GM21737 (cell line): Measurements from ENCODE around the gene APCDD1.

Source experiments
- ATAC-seq: cut with Tn5 transposase; IDR thresholded peaks from one replicate; pipeline ENCODE4 v1.9.1; 2021; ENCODE audit warnings: mild to moderate bottlenecking, moderate library complexity; ENCODE audit not compliant: unreplicated experiment

The APCDD1 gene

DNA sequence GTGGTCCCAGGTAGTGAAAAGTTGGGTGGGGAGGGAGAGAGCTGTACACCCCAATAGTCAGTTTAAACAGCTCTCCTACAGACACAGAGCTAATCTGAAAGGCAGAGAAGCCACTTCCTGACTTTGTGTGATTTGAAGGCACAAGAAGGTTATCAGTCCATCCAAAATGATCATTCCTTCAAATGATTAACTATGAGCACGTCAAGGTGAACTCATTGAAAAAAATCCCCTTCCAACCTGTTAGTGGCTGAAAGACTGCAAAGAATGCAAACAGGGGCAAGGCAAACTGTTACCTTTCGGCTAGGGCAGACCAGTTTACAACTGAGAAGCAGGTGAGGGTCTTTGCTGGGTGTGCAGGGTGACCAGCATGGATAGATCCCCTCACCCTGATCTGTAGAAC, 22.8 kb upstream of the APCDD1 start:
- ATAC-seq = no peak

- no peak for ATAC-seq
Observed at GRCh38 chr18:10432781-10433180, 21.7 kb upstream of the APCDD1 start.

GRCh38 chr18:10436160-10436559, 18.3 kb upstream of the APCDD1 start:
- ATAC-seq = no peak

- no peak for ATAC-seq
Observed at GRCh38 chr18:10437837-10438236, 16.6 kb upstream of the APCDD1 start.

DNA sequence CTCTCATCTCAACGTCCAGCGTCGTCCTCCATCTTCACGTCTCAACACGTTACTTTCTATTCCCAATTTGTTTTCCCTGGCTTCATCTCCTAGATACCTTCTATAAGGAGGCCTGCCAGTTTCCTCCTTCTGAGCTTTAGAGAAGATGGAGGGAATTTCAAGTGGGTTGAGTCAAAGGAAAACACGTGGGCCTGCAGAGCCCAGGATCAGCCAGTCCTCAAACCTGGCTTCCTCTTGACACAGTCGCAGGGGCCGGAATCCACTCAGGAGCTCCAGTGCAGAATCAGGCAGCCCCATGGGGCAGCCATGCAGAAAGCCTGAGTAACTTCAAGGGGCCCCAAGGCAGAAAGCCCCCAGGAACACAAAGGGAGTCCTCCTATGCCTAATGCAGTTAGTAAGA, 14.5 kb upstream of the APCDD1 start:
- no peak for ATAC-seq

DNA sequence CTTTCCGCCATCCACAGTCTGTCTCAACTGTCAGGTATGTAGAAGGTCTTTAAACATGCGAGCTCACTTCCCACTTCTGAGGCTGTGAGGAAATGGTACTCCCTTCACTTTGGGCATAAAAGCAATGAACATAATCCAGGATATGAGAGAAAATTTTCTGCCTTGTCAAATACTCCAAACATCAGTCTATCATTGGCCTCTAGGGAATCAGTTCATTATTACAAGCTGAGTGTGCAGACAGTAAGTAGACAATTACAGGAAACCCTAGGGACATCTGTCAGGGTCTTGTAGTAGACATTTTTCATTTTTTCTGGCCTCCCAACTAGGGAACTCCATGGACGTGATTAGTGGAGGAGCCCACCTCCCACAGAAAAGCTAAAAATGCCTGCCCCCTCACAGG, 13.6 kb upstream of the APCDD1 start:
- no peak for ATAC-seq

DNA sequence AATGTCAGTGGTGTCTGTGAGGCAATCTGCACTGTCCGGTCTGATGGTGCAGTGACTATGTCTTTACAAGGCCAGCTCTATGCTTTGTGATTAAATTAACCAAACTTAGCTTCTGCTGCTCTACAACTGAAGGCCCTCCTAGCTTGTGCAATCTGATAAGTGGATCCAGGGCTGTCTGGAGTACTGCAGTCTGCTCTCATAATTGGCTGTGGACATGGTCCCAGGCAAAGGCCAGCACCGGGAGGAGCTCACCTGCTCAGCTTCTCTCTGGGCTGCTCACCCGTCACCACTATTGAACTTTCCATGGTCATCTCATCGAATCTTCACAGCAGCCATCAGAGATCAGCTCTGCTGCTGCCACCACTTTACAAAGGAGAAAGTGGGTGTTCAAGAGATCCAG, 13.0 kb upstream of the APCDD1 start:
- ATAC-seq = no peak

GRCh38 chr18:10442551-10442971, 11.9 kb upstream of the APCDD1 start:
- no peak for ATAC-seq

- no peak for ATAC-seq
Observed at GRCh38 chr18:10443001-10443400, 11.4 kb upstream of the APCDD1 start.

GRCh38 chr18:10444314-10445006, 10.0 kb upstream of the APCDD1 start:
- ATAC-seq = no peak

GRCh38 chr18:10449396-10449795, 5.0 kb upstream of the APCDD1 start:
- no peak for ATAC-seq

- ATAC-seq = no peak
Observed at GRCh38 chr18:10450986-10451385, 3.4 kb upstream of the APCDD1 start.

GRCh38 chr18:10453261-10453805, 1.1 kb upstream of the APCDD1 start:
- ATAC-seq = no peak

GRCh38 chr18:10454681-10455557, 484 bp downstream of the APCDD1 start:
- ATAC-seq = no peak

GRCh38 chr18:10455726-10456453, 1.5 kb downstream of the APCDD1 start:
- ATAC-seq = no peak

- ATAC-seq = no peak
Observed at GRCh38 chr18:10456718-10457117, 2.3 kb downstream of the APCDD1 start.

GRCh38 chr18:10457128-10457527, 2.7 kb downstream of the APCDD1 start:
- ATAC-seq = no peak

DNA sequence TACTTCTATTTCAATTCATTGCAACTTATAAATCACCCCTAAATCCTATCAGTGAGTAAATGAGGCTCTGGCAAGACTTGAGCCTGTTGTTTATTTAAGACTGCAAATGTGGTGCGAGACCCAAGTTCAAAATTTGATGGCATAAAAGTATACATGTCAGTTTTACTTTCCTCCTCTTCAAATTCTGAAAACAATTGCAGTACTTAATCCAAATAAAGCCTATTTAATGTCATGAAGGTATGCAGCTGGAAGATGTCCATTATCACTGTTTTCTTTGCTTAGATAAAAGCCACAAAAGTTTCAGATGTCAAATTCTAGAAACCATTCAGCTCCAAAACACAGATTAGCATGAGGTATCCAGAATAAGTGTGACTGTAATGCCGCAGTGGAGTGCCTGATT, 3.3 kb downstream of the APCDD1 start:
- ATAC-seq = no peak

- ATAC-seq = no peak
Observed at GRCh38 chr18:10458691-10459090, 4.3 kb downstream of the APCDD1 start.

- ATAC-seq = no peak
Observed at GRCh38 chr18:10459587-10459986, 5.2 kb downstream of the APCDD1 start.

DNA sequence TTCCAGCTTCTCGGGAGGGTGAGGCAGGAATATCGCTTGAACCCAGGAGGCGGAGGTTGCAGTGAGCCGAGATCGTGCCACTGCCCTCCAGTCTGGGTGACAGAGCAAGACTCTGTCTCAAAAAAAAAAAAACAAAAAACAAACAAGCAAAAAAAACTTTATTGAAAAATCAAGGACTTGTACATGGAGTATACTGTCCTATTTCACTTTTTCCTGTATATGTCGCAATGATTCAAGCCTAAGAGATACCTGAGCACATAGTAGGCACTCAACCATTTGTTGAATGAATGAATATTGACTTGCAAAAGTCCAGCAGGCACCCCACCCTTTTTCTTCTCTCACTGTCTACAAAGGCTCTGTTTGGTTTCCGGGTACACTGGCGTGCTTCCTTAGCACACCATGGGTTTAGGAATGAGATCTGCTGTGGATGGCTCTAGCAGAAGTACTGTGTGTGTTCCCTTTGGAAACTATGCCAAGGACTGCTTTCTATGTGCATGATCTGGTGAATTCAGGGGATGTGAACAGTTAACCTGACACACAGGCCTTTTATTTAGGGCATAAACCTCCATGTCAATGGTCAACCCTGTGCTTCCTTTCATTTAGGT, 6.1 kb downstream of the APCDD1 start:
- no peak for ATAC-seq
